Lung (tissue), 12 donors: ENCODE results near the gene TMEM270. TPM values are rescaled to one million over a fixed set of nuclear protein-coding genes. Genes with fewer than 3 reads are reported as not detected.
"Not testable (repeated sequence)": the region's sequence is repeated elsewhere in the genome, so short reads cannot be mapped to it uniquely, and the experiment has no call there.

Experiments used
- ATAC-seq: fragments of 200-7000 bp; cut with Tn5 transposase; one replicate; pipeline ENCODE4 v1.9.1; 2020; ENCODE audit warnings: moderate number of reproducible peaks; ENCODE audit not compliant: insufficient read depth, low FRiP score
- DNase-seq, 3 donors: peaks; one replicate each; pipeline ENCODE4 v3.0.0-alpha.2; 2013 to 2017
- H3K27ac ChIP-seq, 2 donors: one replicate each; pipeline ENCODE4 v1.5.1; 2013; ENCODE audit warnings: mild to moderate bottlenecking in 2 of 2, moderate library complexity in 2 of 2, control low read depth in 1 of 2, inconsistent platforms in 1 of 2, low read depth in 1 of 2, low read length in 1 of 2
- H3K27me3 ChIP-seq, 3 donors: one replicate each; pipeline ENCODE4 v1.5.1; 2013; ENCODE audit warnings: low read length in 2 of 3; ENCODE audit not compliant: control insufficient read depth in 3 of 3, insufficient read depth in 3 of 3
- H3K36me3 ChIP-seq, 4 donors: one replicate each; pipeline ENCODE4 v1.5.1; 2013; ENCODE audit warnings: low read length in 4 of 4, mild to moderate bottlenecking in 1 of 4, moderate library complexity in 1 of 4; ENCODE audit not compliant: control insufficient read depth in 4 of 4, insufficient read depth in 4 of 4
- H3K4me1 ChIP-seq, 5 donors: one replicate each; pipeline ENCODE4 v1.5.1; 2013; ENCODE audit warnings: low read length in 5 of 5, mild to moderate bottlenecking in 2 of 5, moderate library complexity in 1 of 5; ENCODE audit not compliant: control insufficient read depth in 5 of 5, insufficient read depth in 5 of 5
- H3K4me3 ChIP-seq: one replicate; pipeline ENCODE4 v1.5.1; 2013; ENCODE audit warnings: mild to moderate bottlenecking, control low read depth, moderate library complexity
- H3K9ac ChIP-seq, 2 donors: one replicate each; pipeline ENCODE4 v1.5.1; 2013; ENCODE audit warnings: low read length in 2 of 2, control low read depth in 1 of 2; ENCODE audit not compliant: insufficient read depth in 1 of 2
- H3K9me3 ChIP-seq, 4 donors: one replicate each; pipeline ENCODE4 v1.5.1; 2013; ENCODE audit warnings: low read length in 3 of 4, mild to moderate bottlenecking in 1 of 4, moderate library complexity in 1 of 4; ENCODE audit not compliant: control insufficient read depth in 4 of 4, insufficient read depth in 3 of 4
- WGBS, 2 donors: extraction: QIAGEN DNeasy Blood & Tissue Kit; methylation state at CpG; one replicate each; pipeline ENCODE4 v1.1.7; 2013; 5-methylcytosine and 5-hydroxymethylcytosine counted together
- polyA plus RNA-seq, 2 donors: library from polyadenylated mRNA; stranded (reverse); fragments of 200-250 nt; gene quantifications; one replicate each; pipeline ENCODE4 v1.2.1, GENCODE V29; 2013
- total RNA-seq, 2 donors: library from RNA; depleted of rRNA in 1 of 2; stranded (reverse); fragments of >200 nt in 1 of 2; gene quantifications; one replicate each; pipeline ENCODE4 v1.2.1, GENCODE V29; 2014 to 2021
- TF ChIP-seq, protein P1 (sequence below): IDR thresholded peaks from 2 replicates; pipeline ENCODE4 v1.5.1; 2012; ENCODE audit warnings: mild to moderate bottlenecking; ENCODE audit errors: control extremely low read depth, extremely low read depth
- donor health status: control.
- donor health status: control.
- donor health status: Bipolar disorder and iron deficiency.
- donor health status: healthy.
- donor health status: DM: yes; HTN: yes; CAD: no.

Gene TMEM270
- total and polyA plus RNA-seq, 4 donors: 0.19 to 1.1 (median 0.20) TPM; not detected in 1

- Histone ChIP-seq H3K4me1 (no peaks in the 10 kb centered on the region), H3K27ac (no peak overlapping the region), H3K9me3 (no peaks in the 10 kb centered on the region), H3K9ac (no peak overlapping the region), H3K36me3 (no peaks in the 10 kb centered on the region), H3K27me3 (no peaks in the 10 kb centered on the region), H3K4me3 (no peak overlapping the region)
- TF ChIP-seq, protein P1, sequence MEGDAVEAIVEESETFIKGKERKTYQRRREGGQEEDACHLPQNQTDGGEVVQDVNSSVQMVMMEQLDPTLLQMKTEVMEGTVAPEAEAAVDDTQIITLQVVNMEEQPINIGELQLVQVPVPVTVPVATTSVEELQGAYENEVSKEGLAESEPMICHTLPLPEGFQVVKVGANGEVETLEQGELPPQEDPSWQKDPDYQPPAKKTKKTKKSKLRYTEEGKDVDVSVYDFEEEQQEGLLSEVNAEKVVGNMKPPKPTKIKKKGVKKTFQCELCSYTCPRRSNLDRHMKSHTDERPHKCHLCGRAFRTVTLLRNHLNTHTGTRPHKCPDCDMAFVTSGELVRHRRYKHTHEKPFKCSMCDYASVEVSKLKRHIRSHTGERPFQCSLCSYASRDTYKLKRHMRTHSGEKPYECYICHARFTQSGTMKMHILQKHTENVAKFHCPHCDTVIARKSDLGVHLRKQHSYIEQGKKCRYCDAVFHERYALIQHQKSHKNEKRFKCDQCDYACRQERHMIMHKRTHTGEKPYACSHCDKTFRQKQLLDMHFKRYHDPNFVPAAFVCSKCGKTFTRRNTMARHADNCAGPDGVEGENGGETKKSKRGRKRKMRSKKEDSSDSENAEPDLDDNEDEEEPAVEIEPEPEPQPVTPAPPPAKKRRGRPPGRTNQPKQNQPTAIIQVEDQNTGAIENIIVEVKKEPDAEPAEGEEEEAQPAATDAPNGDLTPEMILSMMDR: no peak
- DNase-seq (no peak), ATAC-seq (no peak)
- WGBS, 2 donors: 80 to 82% methylated on average over 8 of the region's 8 CpGs
Measured at GRCh38 chr7:73815436-73815835, 45.5 kb upstream of the TMEM270 start.

GRCh38 chr7:73817121-73817520 is 43.8 kb upstream of the TMEM270 start:
- TF ChIP-seq, protein P1: no peak
- DNase-seq (no peak), ATAC-seq (no peak)
- Histone ChIP-seq H3K4me3 (no peak overlapping the region), H3K9ac (no peak overlapping the region), H3K9me3 (no peaks in the 10 kb centered on the region), H3K36me3 (no peaks in the 10 kb centered on the region), H3K27ac (no peak overlapping the region), H3K4me1 (no peaks in the 10 kb centered on the region), H3K27me3 (no peaks in the 10 kb centered on the region)
- 91 to 95% methylated on average over 6 of the region's 6 CpGs for WGBS, 2 donors

DNA sequence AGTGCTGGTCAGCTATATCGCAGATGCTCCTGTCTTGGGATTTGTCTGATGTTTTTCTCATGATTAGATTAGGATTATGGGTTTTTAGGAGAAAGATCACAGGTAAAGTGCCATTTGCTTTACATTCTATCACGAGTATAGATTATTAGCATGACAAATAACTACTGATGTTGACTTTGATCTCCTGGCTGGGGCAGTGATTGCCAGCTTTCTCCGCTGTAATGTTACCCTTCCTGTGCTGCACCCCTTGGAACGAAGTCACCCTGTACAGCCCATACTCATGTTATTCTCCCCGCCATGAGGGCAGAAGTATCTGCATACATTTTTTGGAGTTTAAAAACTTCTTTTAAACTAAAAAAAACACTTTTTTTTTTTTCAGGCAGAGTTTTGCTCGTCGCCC is 40.9 kb upstream of the TMEM270 start:
- H3K4me1 ChIP-seq: no peaks in the 10 kb centered on the region
- ATAC-seq: no peak
- TF ChIP-seq, protein P1: no peak
- H3K27ac ChIP-seq: no peak overlapping the region
- no peaks in the 10 kb centered on the region for H3K9me3 ChIP-seq
- DNase-seq: no peak
- no peaks in the 10 kb centered on the region for H3K36me3 ChIP-seq
- H3K27me3 ChIP-seq: no peaks in the 10 kb centered on the region
- no peak overlapping the region for H3K4me3 ChIP-seq
- 90 to 93% methylated on average over 7 of the region's 7 CpGs for WGBS, 2 donors
- H3K9ac ChIP-seq: no peak overlapping the region

GRCh38 chr7:73821597-73822285 is 39.2 kb upstream of the TMEM270 start:
- WGBS, 2 donors: 89 to 93% methylated on average over 14 of the region's 14 CpGs
- not testable (repeated sequence) for DNase-seq, H3K9me3 ChIP-seq, H3K27me3 ChIP-seq, ATAC-seq, H3K4me3 ChIP-seq, H3K4me1 ChIP-seq, H3K36me3 ChIP-seq, H3K27ac ChIP-seq, H3K9ac ChIP-seq
